Calu3 (cell line): ENCODE data around the gene SHC4. TPM values are rescaled to one million over a fixed set of nuclear protein-coding genes. Genes with fewer than 3 reads are reported as not detected.

ENCODE experiments used
- BruUV-seq: library from RNA; stranded (reverse); fragments of 400-500 nt; replicated peaks from 2 replicates; lab custom pipeline; 2021; lab: Mats Ljungman, UMichigan
- CTCF ChIA-PET: fragments of 300-600 bp; sonication (Branson Sonifier 250); formaldehyde crosslinking; loops from one replicate; lab custom pipeline; 2022; ENCODE audit warnings: antibody characterized with exemption; lab: Charles Lee
- DNase-seq: peaks from one replicate; pipeline ENCODE4 v3.0.0; 2022
- H3K27ac Mint-ChIP-seq: one replicate; pipeline ENCODE4 v1.8.0; 2022; ENCODE audit warnings: mixed read lengths; ENCODE audit not compliant: unreplicated experiment
- H3K27me3 Mint-ChIP-seq: one replicate; pipeline ENCODE4 v1.8.0; 2022; ENCODE audit warnings: mixed read lengths; ENCODE audit not compliant: unreplicated experiment
- H3K36me3 Mint-ChIP-seq: one replicate; pipeline ENCODE4 v1.8.0; 2022; ENCODE audit warnings: mild to moderate bottlenecking, moderate library complexity, mixed read lengths; ENCODE audit not compliant: insufficient read depth, unreplicated experiment
- H3K4me1 Mint-ChIP-seq: one replicate; pipeline ENCODE4 v1.8.0; 2022; ENCODE audit warnings: mild to moderate bottlenecking, low read depth, mixed read lengths; ENCODE audit not compliant: unreplicated experiment
- H3K4me3 Mint-ChIP-seq: one replicate; pipeline ENCODE4 v1.8.0; 2022; ENCODE audit warnings: mild to moderate bottlenecking, low read depth, moderate library complexity, mixed read lengths; ENCODE audit not compliant: unreplicated experiment
- H3K9me3 Mint-ChIP-seq: one replicate; pipeline ENCODE4 v1.8.0; 2022; ENCODE audit warnings: low read depth, mixed read lengths; ENCODE audit not compliant: unreplicated experiment
- CTCF ChIP-seq: fragments of 200-600 bp; IDR thresholded peaks from one replicate; pipeline ENCODE4 v1.8.0; 2022; ENCODE audit warnings: antibody characterized with exemption; ENCODE audit not compliant: unreplicated experiment
- intact Hi-C: fragments of 100-400 bp; cut with micrococcal nuclease; formaldehyde crosslinking; loops from one replicate; pipeline ENCODE4 v1.10.0; 2022; ENCODE audit not compliant: unreplicated experiment
- total RNA-seq: library from RNA; stranded (reverse); gene quantifications from 2 replicates; pipeline ENCODE4 v1.2.3, GENCODE V29; 2022

Gene SHC4
- total RNA-seq, 1 experiment from 2014 or later, result 1.2 TPM

GRCh38 chr15:48775546-48775945 is 188.2 kb downstream of the SHC4 start:
- Mint-ChIP-seq H3K9me3 (no peaks in the 10 kb centered on the region), H3K4me1 (no peaks in the 10 kb centered on the region), H3K4me3 (no peak overlapping the region), H3K36me3 (no peaks in the 10 kb centered on the region), H3K27me3 (no peaks in the 10 kb centered on the region), H3K27ac (no peak overlapping the region)
- TF ChIP-seq CTCF, result no peak
- no TSS peak for BruUV-seq
- intact Hi-C loops, result no loop called here
- CTCF ChIA-PET, result no interaction called here
- DNase-seq, result no peak

- CTCF ChIA-PET, result no interaction called here
- no TSS peak for BruUV-seq
- no peak for TF ChIP-seq CTCF
- Mint-ChIP-seq H3K27ac (no peak overlapping the region), H3K4me1 (no peaks in the 10 kb centered on the region), H3K27me3 (no peaks in the 10 kb centered on the region), H3K4me3 (no peak overlapping the region), H3K9me3 (no peaks in the 10 kb centered on the region), H3K36me3 (no peaks in the 10 kb centered on the region)
- intact Hi-C loops, result no loop called here
- DNase-seq, result no peak
These were observed 189.2 kb downstream of the SHC4 start for GRCh38 chr15:48774484-48774883.

Other genes starting within 250 kb of the SHC4 start
- 19.6 and 27.1 TPM in 2 replicates for gene CEP152, start 152.8 kb downstream of the SHC4 start, total RNA-seq
- 74.3 and 84.2 TPM in 2 replicates for gene EID1, start 85.8 kb downstream of the SHC4 start, total RNA-seq
- 32.6 and 37.0 TPM in 2 replicates for gene SECISBP2L, start 82.5 kb upstream of the SHC4 start, total RNA-seq
- gene COPS2, start 191.7 kb upstream of the SHC4 start, total RNA-seq, result 73.7 and 80.9 TPM in 2 replicates
- gene GALK2, start 206.3 kb upstream of the SHC4 start, total RNA-seq, result 44.2 and 48.3 TPM in 2 replicates